Keratinocyte (primary cell): ENCODE data around the gene SAG.

Experiments
- CTCF ChIP-seq, 3 experiments: IDR thresholded peaks in 1 of 3; conservative IDR thresholded peaks in 1 of 3; optimal IDR thresholded peaks in 1 of 3; 2 replicates in 2 of 3; 3 replicates in 1 of 3; pipeline versions ENCODE3 to v1.5.1; 2011; ENCODE audit warnings: low read length in 3 of 3, mild to moderate bottlenecking in 3 of 3, moderate library complexity in 2 of 3, control low read depth in 1 of 3, inconsistent platforms in 1 of 3; ENCODE audit not compliant: insufficient read depth in 2 of 3; ENCODE audit errors: extremely low read depth in 1 of 3
- EZH2 ChIP-seq: IDR thresholded peaks from one replicate; pipeline ENCODE4 v1.6.1; 2012; ENCODE audit warnings: inconsistent platforms, mild to moderate bottlenecking, low read length, moderate library complexity

DNA sequence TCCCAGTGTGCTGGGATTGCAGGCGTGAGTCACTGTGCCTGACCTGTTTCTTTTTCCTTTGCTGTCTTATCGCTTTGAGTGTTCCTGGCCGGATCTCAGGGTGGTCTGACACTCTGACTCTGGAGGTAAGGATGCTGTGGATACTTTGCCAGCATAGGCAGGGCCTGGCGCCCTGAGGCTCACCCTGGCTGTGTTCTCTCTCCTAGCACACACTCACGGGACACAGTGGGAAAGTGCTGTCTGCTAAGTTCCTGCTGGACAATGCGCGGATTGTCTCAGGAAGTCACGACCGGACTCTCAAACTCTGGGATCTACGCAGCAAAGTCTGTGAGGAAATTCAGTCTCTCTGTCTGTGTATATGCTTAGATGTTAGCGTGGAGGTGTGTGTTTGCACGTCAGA is 18.0 kb upstream of the SAG start:
- TF ChIP-seq CTCF (optimal IDR thresholded peaks at IDR 0.05 in 1 of 3, IDR thresholded peaks at IDR 0.05 in 1 of 3, conservative IDR thresholded peaks at IDR 0.05 in 1 of 3; ENCODE audit: extremely low read depth in 1 of 3, insufficient read depth in 2 of 3, low read length in 3 of 3) (no peak), EZH2 (no peak)
